Stimulated activated memory B cell treated with anti-CD40 and anti-IgM and Interleukin-4, amounts not matched to agents 10 μg/mL and 1 μg/mL and 100 μg/mL, for 72 hours (primary cell): ENCODE data around the gene PPP2R3B.

ENCODE experiments used
- ATAC-seq: fragments of 150-1000 bp; cut with Tn5 transposase; 2 replicates; pipeline ENCODE4 v1.10.0; 2021
- H3K27ac Mint-ChIP-seq: one replicate; pipeline ENCODE4 v1.8.0; 2022; ENCODE audit warnings: mild to moderate bottlenecking, mixed read lengths
- H3K27me3 Mint-ChIP-seq: one replicate; pipeline ENCODE4 v1.8.0; 2022; ENCODE audit warnings: mixed read lengths
- H3K36me3 Mint-ChIP-seq: one replicate; pipeline ENCODE4 v1.8.0; 2022; ENCODE audit warnings: mixed read lengths
- H3K4me1 Mint-ChIP-seq: one replicate; pipeline ENCODE4 v1.8.0; 2022; ENCODE audit warnings: mixed read lengths
- H3K4me3 Mint-ChIP-seq: one replicate; pipeline ENCODE4 v1.8.0; 2022; ENCODE audit warnings: mild to moderate bottlenecking, moderate library complexity, mixed read lengths
- H3K9me3 Mint-ChIP-seq: one replicate; pipeline ENCODE4 v1.8.0; 2022; ENCODE audit warnings: mixed read lengths

Gene PPP2R3B

GRCh38 chrX:368811-369562 is 17.7 kb downstream of the PPP2R3B start:
- Mint-ChIP-seq H3K36me3 (peaks cover 5% of the 10 kb centered on the region), H3K27ac (no peak overlapping the region), H3K27me3 (peaks cover 33% of the 10 kb centered on the region), H3K4me1 (peaks cover 23% of the 10 kb centered on the region), H3K9me3 (no peaks in the 10 kb centered on the region), H3K4me3 (no peak overlapping the region)
- no peak for ATAC-seq

- H3K9me3 Mint-ChIP-seq: peaks cover 8% of the 10 kb centered on the region
- H3K4me3 Mint-ChIP-seq: no peak overlapping the region
- no peak overlapping the region for H3K27ac Mint-ChIP-seq
- no peak for ATAC-seq
- peaks cover 28% of the 10 kb centered on the region for H3K27me3 Mint-ChIP-seq
- H3K4me1 Mint-ChIP-seq: peaks cover 29% of the 10 kb centered on the region
- H3K36me3 Mint-ChIP-seq: peaks cover 16% of the 10 kb centered on the region
Measured at GRCh38 chrX:367866-368265, 18.8 kb downstream of the PPP2R3B start.

- H3K36me3 Mint-ChIP-seq: peaks cover 19% of the 10 kb centered on the region
- ATAC-seq: no peak
- H3K4me3 Mint-ChIP-seq: no peak overlapping the region
- no peak overlapping the region for H3K27ac Mint-ChIP-seq
- peaks cover 9% of the 10 kb centered on the region for H3K9me3 Mint-ChIP-seq
- peaks cover 22% of the 10 kb centered on the region for H3K27me3 Mint-ChIP-seq
- H3K4me1 Mint-ChIP-seq: peaks cover 27% of the 10 kb centered on the region
Measured at GRCh38 chrX:367349-367748, 19.4 kb downstream of the PPP2R3B start.

GRCh38 chrX:363621-364375 is 22.9 kb downstream of the PPP2R3B start:
- H3K27me3 Mint-ChIP-seq: no peaks in the 10 kb centered on the region
- H3K4me1 Mint-ChIP-seq: peaks cover 8% of the 10 kb centered on the region
- H3K9me3 Mint-ChIP-seq: peaks cover 24% of the 10 kb centered on the region
- H3K27ac Mint-ChIP-seq: no peak overlapping the region
- peaks cover 54% of the 10 kb centered on the region for H3K36me3 Mint-ChIP-seq
- no peak overlapping the region for H3K4me3 Mint-ChIP-seq
- no peak for ATAC-seq

- peaks cover 60% of the 10 kb centered on the region for H3K36me3 Mint-ChIP-seq
- no peaks in the 10 kb centered on the region for H3K27me3 Mint-ChIP-seq
- peaks cover 24% of the 10 kb centered on the region for H3K9me3 Mint-ChIP-seq
- no peak for ATAC-seq
- peaks cover 7% of the 10 kb centered on the region for H3K4me1 Mint-ChIP-seq
- no peak overlapping the region for H3K4me3 Mint-ChIP-seq
- H3K27ac Mint-ChIP-seq: no peak overlapping the region
Measured at GRCh38 chrX:362937-363620, 23.6 kb downstream of the PPP2R3B start.

- Mint-ChIP-seq H3K4me3 (no peak overlapping the region), H3K36me3 (peaks cover 67% of the 10 kb centered on the region), H3K27ac (no peak overlapping the region), H3K27me3 (no peaks in the 10 kb centered on the region), H3K4me1 (peaks cover 7% of the 10 kb centered on the region), H3K9me3 (peaks cover 24% of the 10 kb centered on the region)
- ATAC-seq: no peak
Measured at GRCh38 chrX:362351-362750, 24.4 kb downstream of the PPP2R3B start.

GRCh38 chrX:361231-362145 is 25.2 kb downstream of the PPP2R3B start:
- no peaks in the 10 kb centered on the region for H3K27me3 Mint-ChIP-seq
- peaks cover 7% of the 10 kb centered on the region for H3K4me1 Mint-ChIP-seq
- H3K4me3 Mint-ChIP-seq: no peak overlapping the region
- no peak overlapping the region for H3K27ac Mint-ChIP-seq
- peaks cover 24% of the 10 kb centered on the region for H3K9me3 Mint-ChIP-seq
- ATAC-seq: peak; percentile 16
- H3K36me3 Mint-ChIP-seq: peaks cover 70% of the 10 kb centered on the region

- Mint-ChIP-seq H3K9me3 (peaks cover 24% of the 10 kb centered on the region), H3K27ac (no peak overlapping the region), H3K4me3 (no peak overlapping the region), H3K27me3 (no peaks in the 10 kb centered on the region), H3K4me1 (peaks cover 7% of the 10 kb centered on the region), H3K36me3 (peaks cover 78% of the 10 kb centered on the region)
- no peak for ATAC-seq
Measured at GRCh38 chrX:360496-361150, 26.1 kb downstream of the PPP2R3B start.

GRCh38 chrX:358651-359143 is 28.0 kb downstream of the PPP2R3B start:
- no peak overlapping the region for H3K27ac Mint-ChIP-seq
- H3K4me3 Mint-ChIP-seq: no peak overlapping the region
- H3K27me3 Mint-ChIP-seq: no peaks in the 10 kb centered on the region
- peak; percentile 44 for ATAC-seq
- peaks cover 82% of the 10 kb centered on the region for H3K36me3 Mint-ChIP-seq
- peaks cover 7% of the 10 kb centered on the region for H3K4me1 Mint-ChIP-seq
- H3K9me3 Mint-ChIP-seq: peaks cover 24% of the 10 kb centered on the region

- no peak for ATAC-seq
- no peak overlapping the region for H3K4me3 Mint-ChIP-seq
- peaks cover 74% of the 10 kb centered on the region for H3K36me3 Mint-ChIP-seq
- no peaks in the 10 kb centered on the region for H3K27me3 Mint-ChIP-seq
- no peak overlapping the region for H3K27ac Mint-ChIP-seq
- no peaks in the 10 kb centered on the region for H3K4me1 Mint-ChIP-seq
- peaks cover 17% of the 10 kb centered on the region for H3K9me3 Mint-ChIP-seq
Measured at GRCh38 chrX:357693-358471, 28.8 kb downstream of the PPP2R3B start.

- Mint-ChIP-seq H3K36me3 (peaks cover 76% of the 10 kb centered on the region), H3K4me3 (no peak overlapping the region), H3K27me3 (no peaks in the 10 kb centered on the region), H3K4me1 (peaks cover 4% of the 10 kb centered on the region), H3K27ac (no peak overlapping the region), H3K9me3 (peaks cover 14% of the 10 kb centered on the region)
- ATAC-seq: no peak
Measured at GRCh38 chrX:357035-357692, 29.5 kb downstream of the PPP2R3B start.

GRCh38 chrX:356385-357034 is 30.2 kb downstream of the PPP2R3B start:
- Mint-ChIP-seq H3K4me3 (no peak overlapping the region), H3K27ac (no peak overlapping the region), H3K4me1 (peaks cover 4% of the 10 kb centered on the region), H3K36me3 (peaks cover 70% of the 10 kb centered on the region), H3K27me3 (no peaks in the 10 kb centered on the region), H3K9me3 (peaks cover 10% of the 10 kb centered on the region)
- ATAC-seq: no peak
